Endothelial cell of umbilical vein (primary cell): ENCODE data around the gene PLPP1. TPM values are rescaled to one million over a fixed set of nuclear protein-coding genes. Genes with fewer than 3 reads are reported as not detected.

Experiments used
- BruUV-seq: library from RNA; stranded (reverse); fragments of 400-500 nt; replicated peaks from 2 replicates; lab custom pipeline; 2021; lab: Mats Ljungman, UMichigan
- CTCF ChIA-PET: fragments of 300-600, 350-600 bp; sonication (Branson Sonifier 250); formaldehyde crosslinking; loops from one replicate; lab custom pipeline; 2021; ENCODE audit warnings: antibody characterized with exemption, inconsistent platforms; lab: Charles Lee
- POLR2A ChIA-PET: fragments of 300-600, 350-600 bp; sonication (Branson Sonifier 250); formaldehyde crosslinking; loops from one replicate; lab custom pipeline; 2021; ENCODE audit warnings: antibody characterized with exemption, inconsistent platforms; lab: Charles Lee
- DNase-seq: peaks from one replicate; pipeline ENCODE4 v3.0.0-alpha.2; 2011; ENCODE audit warnings: low read depth, low spot score
- FAIRE-seq: peaks from 2 replicates; lab custom pipeline; 2011; peaks lifted over from hg19 to GRCh38; lab: Jason Lieb, UNC
- H2AFZ ChIP-seq: 2 replicates; pipeline ENCODE4 v1.6.0; 2012; ENCODE audit warnings: low read depth, low read length, control low read depth, inconsistent platforms
- H3K27ac ChIP-seq: 2 replicates; pipeline ENCODE4 v1.5.1; 2011; ENCODE audit warnings: low read depth, mild to moderate bottlenecking, control low read depth, low read length, moderate library complexity; ENCODE audit not compliant: insufficient read depth
- H3K27me3 ChIP-seq, 2 experiments: 2 replicates each; pipeline versions ENCODE4 v1.6.0 to v1.6.1; 2011; ENCODE audit warnings: low read length in 2 of 2, mixed read lengths in 1 of 2; ENCODE audit not compliant: control insufficient read depth in 2 of 2, insufficient read depth in 2 of 2
- H3K36me3 ChIP-seq, 2 experiments: 2 replicates in 1 of 2; 3 replicates in 1 of 2; pipeline ENCODE4 v1.5.1; 2011; ENCODE audit warnings: low read length in 2 of 2, mild to moderate bottlenecking in 1 of 2, moderate library complexity in 1 of 2; ENCODE audit not compliant: control insufficient read depth in 2 of 2, insufficient read depth in 2 of 2; ENCODE audit errors: extremely low read depth in 1 of 2
- H3K4me1 ChIP-seq: 3 replicates; pipeline ENCODE4 v1.5.1; 2011; ENCODE audit warnings: mild to moderate bottlenecking, low read length; ENCODE audit not compliant: control insufficient read depth, insufficient read depth; ENCODE audit errors: extremely low read depth
- H3K4me2 ChIP-seq: 2 replicates; pipeline ENCODE4 v1.6.1; 2011; ENCODE audit warnings: low read length, control low read depth, mixed read lengths; ENCODE audit not compliant: insufficient read depth
- H3K4me3 ChIP-seq, 3 experiments: fragments of 200-600 bp in 1 of 3; sonication (generic), shearing (Covaris generic) in 1 of 3; replicated peaks in 1 of 3; 2 replicates each; pipeline ENCODE4 v1.5.1; 2011 to 2016; ENCODE audit warnings: control low read depth in 3 of 3, low read length in 3 of 3, mild to moderate bottlenecking in 2 of 3, inconsistent platforms in 1 of 3, low read depth in 1 of 3, moderate library complexity in 1 of 3; ENCODE audit not compliant: insufficient read depth in 1 of 3
- H3K79me2 ChIP-seq: 2 replicates; pipeline ENCODE4 v1.6.0; 2012; ENCODE audit warnings: low read length, inconsistent platforms; ENCODE audit not compliant: control insufficient read depth, insufficient read depth
- H3K9ac ChIP-seq: replicated peaks from 2 replicates; pipeline ENCODE3; 2011; ENCODE audit warnings: low read length, control low read depth; ENCODE audit not compliant: insufficient read depth; ENCODE audit errors: extremely low read depth
- H3K9me1 ChIP-seq: replicated peaks from 3 replicates; pipeline ENCODE4 v1.6.0; 2011; ENCODE audit warnings: mild to moderate bottlenecking, low read length; ENCODE audit not compliant: control insufficient read depth, insufficient read depth; ENCODE audit errors: extremely low read depth
- H3K9me3 ChIP-seq: replicated peaks from 2 replicates; pipeline ENCODE4 v1.5.1; 2012; ENCODE audit warnings: low read length, inconsistent platforms; ENCODE audit not compliant: control insufficient read depth, insufficient read depth
- H4K20me1 ChIP-seq: replicated peaks from 2 replicates; pipeline ENCODE3; 2011; ENCODE audit warnings: mild to moderate bottlenecking, low read length; ENCODE audit not compliant: control insufficient read depth, insufficient read depth; ENCODE audit errors: extremely low read depth
- CTCF ChIP-seq, 2 donors: IDR thresholded peaks; 1 replicate in 1 of 2; 2 replicates in 1 of 2; pipeline ENCODE4 v1.5.1; 2011; ENCODE audit warnings: low read length in 2 of 2, mild to moderate bottlenecking in 2 of 2, moderate library complexity in 2 of 2, control low read depth in 1 of 2, inconsistent platforms in 1 of 2, low read depth in 1 of 2; ENCODE audit not compliant: insufficient read depth in 1 of 2; ENCODE audit errors: extremely low read depth in 1 of 2
- FOS ChIP-seq: IDR thresholded peaks from 2 replicates; pipeline ENCODE4 v1.6.1; 2011; ENCODE audit warnings: mild to moderate bottlenecking, low read length, moderate library complexity, borderline replicate concordance; ENCODE audit not compliant: insufficient read depth
- GATA2 ChIP-seq: IDR thresholded peaks from 2 replicates; pipeline ENCODE4 v1.7.0; 2011; ENCODE audit warnings: low read depth, mild to moderate bottlenecking, moderate library complexity, mixed read lengths, low read length; ENCODE audit not compliant: insufficient read length, insufficient read depth
- JUN ChIP-seq: IDR thresholded peaks from 2 replicates; pipeline ENCODE4 v1.6.1; 2011; ENCODE audit warnings: borderline replicate concordance, low read depth; ENCODE audit not compliant: insufficient read length, insufficient read depth
- MYC ChIP-seq: IDR thresholded peaks from one replicate; pipeline ENCODE4 v1.6.1; 2011; ENCODE audit warnings: mild to moderate bottlenecking, low read depth, low read length
- POLR2A ChIP-seq: IDR thresholded peaks from 2 replicates; pipeline ENCODE4 v1.6.1; 2012; ENCODE audit warnings: low read depth, mild to moderate bottlenecking, control low read depth, low read length
- POLR2AphosphoS5 ChIP-seq: IDR thresholded peaks from 2 replicates; pipeline ENCODE4 v1.6.1; 2012; ENCODE audit warnings: low read depth, mild to moderate bottlenecking, control low read depth, low read length, moderate library complexity; ENCODE audit not compliant: insufficient read depth
- dilution Hi-C: fragments of 300-500 bp; cut with MboI; formaldehyde crosslinking; loops from one replicate; pipeline ENCODE4 v1.15.0; 2019; ENCODE audit warnings: low sequenced_read_pairs; ENCODE audit not compliant: extremely low pct_ligation_motif_present
- intact Hi-C: fragments of 100-400 bp; cut with micrococcal nuclease; formaldehyde crosslinking; loops from one replicate; pipeline ENCODE4 v1.10.0; 2022
- polyA plus RNA-seq, 4 experiments: library from polyadenylated mRNA; depleted of rRNA in 3 of 4; stranded (reverse) in 3 of 4; unstranded in 1 of 4; fragments of >200 nt; gene quantifications; 2 replicates each; pipeline versions ENCODE4 v1.2.1 to v1.2.3, GENCODE V29; 2011 to 2012; ENCODE audit warnings: missing spikeins in 1 of 4
- total RNA-seq: library from RNA; stranded (reverse); gene quantifications from 2 replicates; pipeline ENCODE4 v1.2.3, GENCODE V29; 2021
- TF ChIP-seq, protein P1 (sequence below): IDR thresholded peaks from 2 replicates; pipeline ENCODE4 v1.6.1; 2011; ENCODE audit not compliant: insufficient read depth, insufficient read length

The PLPP1 gene
- total and polyA plus RNA-seq, 2 donors (not counting 3 experiments of a cell fraction or from before 2014, with no cell fraction given), result 14.3 to 25.9 TPM

DNA sequence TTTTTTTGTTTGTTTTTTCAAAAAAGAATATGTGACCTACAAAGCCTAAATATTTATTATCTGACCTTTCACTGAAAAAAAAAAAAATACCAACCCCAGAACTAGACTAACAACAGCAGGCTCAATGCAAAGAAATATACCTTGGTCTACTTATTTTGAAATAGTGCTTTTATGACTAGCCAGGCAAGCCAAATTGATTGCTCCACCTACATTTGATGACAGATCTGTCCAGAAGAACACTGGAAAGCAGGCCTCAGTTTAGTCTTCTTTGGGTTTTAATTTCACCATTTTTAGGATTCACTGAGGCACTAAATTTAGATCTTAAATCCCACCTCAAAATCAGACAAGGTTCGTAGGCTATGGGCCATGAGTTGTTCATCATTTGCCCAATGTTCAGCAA is 97.3 kb downstream of the PLPP1 start:
- Histone ChIP-seq H3K4me1 (peaks cover 17% of the 10 kb centered on the region), H3K9ac (no peak overlapping the region), H3K4me3 (no peak overlapping the region), H3K9me3 (no peaks in the 10 kb centered on the region), H3K79me2 (no peaks in the 10 kb centered on the region), H3K4me2 (peak overlapping the region; percentile 18), H3K36me3 (peaks cover 0 to 3% of the 10 kb centered on the region in 2 experiments), H3K27ac (peak overlapping the region; percentile 60), H4K20me1 (no peaks in the 10 kb centered on the region), H3K9me1 (no peaks in the 10 kb centered on the region), H3K27me3 (no peaks in the 10 kb centered on the region), H2AFZ (no peak overlapping the region)
- dilution Hi-C loops (no loop called here), intact Hi-C loops (no loop called here)
- TF ChIP-seq CTCF (IDR thresholded peaks at IDR 0.05; ENCODE audit: extremely low read depth in 1 of 2, insufficient read depth in 1 of 2, low read depth in 1 of 2, low read length in 2 of 2) (no peak), JUN (no peak), GATA2 (no peak), POLR2A (no peak), POLR2AphosphoS5 (no peak), MYC (no peak), FOS (no peak)
- TF ChIP-seq, protein P1, sequence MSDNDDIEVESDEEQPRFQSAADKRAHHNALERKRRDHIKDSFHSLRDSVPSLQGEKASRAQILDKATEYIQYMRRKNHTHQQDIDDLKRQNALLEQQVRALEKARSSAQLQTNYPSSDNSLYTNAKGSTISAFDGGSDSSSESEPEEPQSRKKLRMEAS, result no peak
- no peak for FAIRE-seq
- POLR2A ChIA-PET, result no interaction called here
- no TSS peak for BruUV-seq
- DNase-seq, result no peak
- CTCF ChIA-PET, result no interaction called here
